IMR-90 (cell line): ENCODE measurements around the gene NUP210L. TPM values are rescaled to one million over a fixed set of nuclear protein-coding genes. Genes with fewer than 3 reads are reported as not detected.

Source experiments
- ATAC-seq: fragments of 200-7000 bp; cut with Tn5 transposase; 2 replicates; pipeline ENCODE4 v1.9.1; 2020; ENCODE audit warnings: low read depth, mild to moderate bottlenecking, moderate library complexity
- BruUV-seq: library from RNA; stranded (reverse); fragments of 400-500 nt; replicated peaks from 2 replicates; lab custom pipeline; 2021; lab: Mats Ljungman, UMichigan
- CTCF ChIA-PET: fragments of 300-600 bp; formaldehyde crosslinking; extraction: SDS; loops from one replicate; lab custom pipeline; 2021; ENCODE audit warnings: antibody characterized with exemption; lab: Yijun Ruan, JAX
- POLR2A ChIA-PET: fragments of 300-600 bp; sonication (Branson Sonifier 250); formaldehyde crosslinking; loops from one replicate; lab custom pipeline; 2022; ENCODE audit warnings: antibody characterized with exemption; ENCODE audit not compliant: unreplicated experiment; lab: Charles Lee
- DNase-seq: peaks from one replicate; pipeline ENCODE4 v3.0.0; 2013
- H2AFZ ChIP-seq: replicated peaks from 2 replicates; pipeline ENCODE3; 2013; ENCODE audit warnings: low read length, mild to moderate bottlenecking; ENCODE audit not compliant: poor library complexity
- H2AK5ac ChIP-seq: 2 replicates; pipeline ENCODE4 v1.6.1; 2013; ENCODE audit warnings: low read depth, low read length, inconsistent platforms
- H2AK9ac ChIP-seq: replicated peaks from 2 replicates; pipeline ENCODE3; 2013; ENCODE audit warnings: mild to moderate bottlenecking, low read depth, low read length, moderate library complexity; ENCODE audit not compliant: poor library complexity
- H2BK120ac ChIP-seq: 2 replicates; pipeline ENCODE4 v1.6.1; 2013; ENCODE audit warnings: low read depth, low read length, inconsistent platforms
- H2BK15ac ChIP-seq: 3 replicates; pipeline ENCODE4 v1.6.1; 2013; ENCODE audit warnings: low read depth, low read length, inconsistent platforms
- H2BK20ac ChIP-seq: 2 replicates; pipeline ENCODE4 v1.6.1; 2013; ENCODE audit warnings: low read depth, mild to moderate bottlenecking, inconsistent platforms, low read length, moderate library complexity
- H2BK5ac ChIP-seq: 2 replicates; pipeline ENCODE4 v1.6.1; 2013; ENCODE audit warnings: mild to moderate bottlenecking, low read depth, low read length, inconsistent platforms; ENCODE audit not compliant: poor library complexity, severe bottlenecking
- H3K14ac ChIP-seq: replicated peaks from 2 replicates; pipeline ENCODE4 v1.6.1; 2013; ENCODE audit warnings: low read depth, low read length, inconsistent platforms
- H3K18ac ChIP-seq: 2 replicates; pipeline ENCODE4 v1.6.1; 2013; ENCODE audit warnings: low read depth, low read length, control low read depth
- H3K23ac ChIP-seq: 2 replicates; pipeline ENCODE4 v1.6.1; 2013; ENCODE audit warnings: low read depth, low read length, inconsistent platforms
- H3K27ac ChIP-seq: 2 replicates; pipeline ENCODE4 v1.5.1; 2013; ENCODE audit warnings: mild to moderate bottlenecking, control low read depth, low read length; ENCODE audit not compliant: insufficient read depth
- H3K27me3 ChIP-seq: 2 replicates; pipeline ENCODE4 v1.6.1; 2013; ENCODE audit warnings: low read length; ENCODE audit not compliant: control insufficient read depth, insufficient read depth
- H3K36me3 ChIP-seq: 2 replicates; pipeline ENCODE4 v1.6.1; 2013; ENCODE audit warnings: low read length, mixed read lengths; ENCODE audit not compliant: control insufficient read depth, insufficient read depth
- H3K4ac ChIP-seq: 2 replicates; pipeline ENCODE4 v1.6.1; 2013; ENCODE audit warnings: low read depth, low read length, inconsistent platforms
- H3K4me1 ChIP-seq: 2 replicates; pipeline ENCODE4 v1.6.1; 2013; ENCODE audit warnings: low read length, mixed read lengths; ENCODE audit not compliant: control insufficient read depth, insufficient read depth
- H3K4me2 ChIP-seq: 2 replicates; pipeline ENCODE4 v1.6.1; 2013; ENCODE audit warnings: low read depth, mild to moderate bottlenecking, control low read depth, low read length, moderate library complexity
- H3K4me3 ChIP-seq: 2 replicates; pipeline ENCODE4 v1.5.1; 2013; ENCODE audit warnings: low read depth, mild to moderate bottlenecking, control low read depth, low read length, moderate library complexity; ENCODE audit not compliant: insufficient read depth
- H3K56ac ChIP-seq: 2 replicates; pipeline ENCODE4 v1.6.1; 2013; ENCODE audit warnings: low read length, inconsistent platforms; ENCODE audit not compliant: insufficient read depth; ENCODE audit errors: extremely low read depth
- H3K79me1 ChIP-seq, 2 experiments: 2 replicates each; pipeline ENCODE4 v1.6.1; 2013; ENCODE audit warnings: low read length in 2 of 2, inconsistent platforms in 1 of 2, low read depth in 1 of 2
- H3K9ac ChIP-seq: 2 replicates; pipeline ENCODE4 v1.6.1; 2013; ENCODE audit warnings: low read depth, low read length, control low read depth
- H3K9me1 ChIP-seq: 2 replicates; pipeline ENCODE4 v1.6.1; 2013; ENCODE audit warnings: low read length, inconsistent platforms; ENCODE audit not compliant: insufficient read depth
- H3K9me3 ChIP-seq: 2 replicates; pipeline ENCODE4 v1.6.1; 2013; ENCODE audit warnings: low read length; ENCODE audit not compliant: control insufficient read depth, insufficient read depth
- H4K20me1 ChIP-seq: 2 replicates; pipeline ENCODE4 v1.6.1; 2013; ENCODE audit warnings: low read length, inconsistent platforms; ENCODE audit not compliant: insufficient read depth
- H4K5ac ChIP-seq: 2 replicates; pipeline ENCODE4 v1.6.1; 2013; ENCODE audit warnings: mild to moderate bottlenecking, low read depth, low read length, control low read depth
- H4K8ac ChIP-seq, 2 experiments: 2 replicates each; pipeline ENCODE4 v1.6.1; 2013; ENCODE audit warnings: low read depth in 2 of 2, low read length in 2 of 2, control low read depth in 1 of 2, inconsistent platforms in 1 of 2
- H4K91ac ChIP-seq: 2 replicates; pipeline ENCODE4 v1.6.1; 2013; ENCODE audit warnings: low read depth, low read length, inconsistent platforms; ENCODE audit not compliant: insufficient read depth
- BHLHE40 ChIP-seq: fragments of 150-350 bp; IDR thresholded peaks from 2 replicates; pipeline ENCODE4 v1.6.1; 2016; ENCODE audit warnings: mild to moderate bottlenecking, low read depth, low read length
- MAFK ChIP-seq: IDR thresholded peaks from 2 replicates; pipeline ENCODE4 v1.6.1; 2012; ENCODE audit warnings: low read depth, low read length, improper control_type of control experiment
- MAZ ChIP-seq: IDR thresholded peaks from 2 replicates; pipeline ENCODE4 v1.6.1; 2012; ENCODE audit warnings: low read depth, mild to moderate bottlenecking, low read length, improper control_type of control experiment, moderate library complexity, borderline replicate concordance
- MXI1 ChIP-seq: IDR thresholded peaks from 2 replicates; pipeline ENCODE4 v1.6.1; 2012; ENCODE audit warnings: low read depth, mild to moderate bottlenecking, low read length, moderate library complexity, borderline replicate concordance
- POLR2A ChIP-seq: IDR thresholded peaks from 2 replicates; pipeline ENCODE4 v1.6.1; 2012; ENCODE audit warnings: mild to moderate bottlenecking, low read depth, low read length
- RAD21 ChIP-seq: IDR thresholded peaks from 2 replicates; pipeline ENCODE4 v1.6.1; 2012; ENCODE audit warnings: low read length, improper control_type of control experiment
- RCOR1 ChIP-seq: IDR thresholded peaks from 2 replicates; pipeline ENCODE4 v1.6.1; 2012; ENCODE audit warnings: mild to moderate bottlenecking, low read length, improper control_type of control experiment; ENCODE audit not compliant: insufficient replicate concordance
- RFX5 ChIP-seq: IDR thresholded peaks from 2 replicates; pipeline ENCODE4 v1.8.0; 2012; ENCODE audit warnings: low read depth, mild to moderate bottlenecking, low read length, moderate library complexity
- WGBS, 2 experiments: methylation state at CpG; one replicate each; pipeline versions ENCODE4 v1.1.5 to v1.1.7; 2013; ENCODE audit warnings: missing lambda C conversion rate in 2 of 2; ENCODE audit not compliant: insufficient read length in 1 of 2; ENCODE audit errors: extremely low coverage in 2 of 2; 5-methylcytosine and 5-hydroxymethylcytosine counted together
- dilution Hi-C: fragments of 300-500 bp; cut with HindIII; formaldehyde crosslinking; loops from one replicate; pipeline ENCODE4 v1.14.3; 2018; ENCODE audit warnings: low sequenced_read_pairs; ENCODE audit not compliant: unreplicated experiment
- in situ Hi-C: fragments of 300-500 bp; cut with MboI; formaldehyde crosslinking; loops from 3 replicates; pipeline ENCODE4 v1.14.3; 2019; ENCODE audit warnings: low sequenced_read_pairs, inconsistent platforms, mixed read lengths
- intact Hi-C: fragments of 100-400 bp; cut with micrococcal nuclease; formaldehyde crosslinking; loops from 2 replicates; pipeline ENCODE4 v1.10.0; 2022
- polyA plus RNA-seq, 3 experiments: library from polyadenylated mRNA; depleted of rRNA; stranded (reverse); fragments of >200 nt; gene quantifications; 2 replicates each; pipeline ENCODE4 v1.2.3, GENCODE V29; 2012; ENCODE audit warnings: low replicate concordance in 1 of 3
- total RNA-seq: library from RNA; depleted of rRNA; stranded (reverse); fragments of >200 nt; gene quantifications from 2 replicates; pipeline ENCODE4 v1.2.3, GENCODE V29; 2012

Gene NUP210L
- total and polyA plus RNA-seq, 2 of the 4 experiments (the other 2 are of a cell fraction) = under 0.01 to 0.02 TPM

GRCh38 chr1:154178013-154178412 is 23.1 kb upstream of the NUP210L start:
- intact Hi-C loops (no loop called here), in situ Hi-C loops (no loop called here), dilution Hi-C loops (no loop called here)
- H2BK5ac ChIP-seq = no peak overlapping the region
- no peak overlapping the region for H3K18ac ChIP-seq
- no peak overlapping the region for H3K4me3 ChIP-seq
- no peak overlapping the region for H3K27ac ChIP-seq
- peaks cover 22% of the 10 kb centered on the region for H3K4me1 ChIP-seq
- no peak overlapping the region for H2AK9ac ChIP-seq
- no peak overlapping the region for H3K14ac ChIP-seq
- no peak overlapping the region for H3K56ac ChIP-seq
- H3K79me1 ChIP-seq = peaks cover 2 to 30% of the 10 kb centered on the region in 2 experiments
- H2BK20ac ChIP-seq = no peak overlapping the region
- no TSS peak for BruUV-seq
- peak overlapping the region; percentile 17; the same call in 1 of the 2 replicates for H3K4me2 ChIP-seq
- peaks cover 95% of the 10 kb centered on the region for H4K20me1 ChIP-seq
- H4K91ac ChIP-seq = no peak overlapping the region
- CTCF ChIA-PET = interaction anchor here (0.6 to 1.2 kb wide), 2 partner anchors 12 to 17 kb away, joined by 3 to 4 read pairs; no protein-coding TSS in a partner anchor
- H4K5ac ChIP-seq = no peak overlapping the region
- TF ChIP-seq MXI1 = no peak
- TF ChIP-seq POLR2A = no peak
- TF ChIP-seq RAD21 = no peak
- no peak for TF ChIP-seq MAZ
- no peak for TF ChIP-seq BHLHE40
- no peak for TF ChIP-seq RFX5
- TF ChIP-seq MAFK = no peak
- TF ChIP-seq RCOR1 = no peak
- no peak overlapping the region for H2AFZ ChIP-seq
- POLR2A ChIA-PET = no interaction called here
- no peak overlapping the region for H3K4ac ChIP-seq
- ATAC-seq (no peak), DNase-seq (no peak)
- H3K23ac ChIP-seq = peak overlapping the region; percentile 10
- peaks cover 11% of the 10 kb centered on the region for H3K9me1 ChIP-seq
- H2BK120ac ChIP-seq = no peak overlapping the region
- no peak overlapping the region for H4K8ac ChIP-seq
- H3K9ac ChIP-seq = no peak overlapping the region
- peaks cover 24% of the 10 kb centered on the region for H3K36me3 ChIP-seq
- H3K27me3 ChIP-seq = no peaks in the 10 kb centered on the region
- no peak overlapping the region for H2AK5ac ChIP-seq
- WGBS, 2 experiments = no CpG with 5 or more reads among the region's 2 CpGs
- no peak overlapping the region for H2BK15ac ChIP-seq
- no peaks in the 10 kb centered on the region for H3K9me3 ChIP-seq
